SJSA1 (cell line): ENCODE data around the gene DUSP22. TPM values are rescaled to one million over a fixed set of nuclear protein-coding genes. Genes with fewer than 3 reads are reported as not detected.

Experiments
- DNase-seq, 2 experiments: peaks; one replicate each; pipeline ENCODE4 v3.0.0-alpha.2; 2015 to 2020; ENCODE audit warnings: low spot score in 2 of 2, low read depth in 1 of 2
- H3K27ac ChIP-seq: fragments of 250-450 bp; sonication (Bioruptor Pico); 2 replicates; pipeline ENCODE4 v1.5.1; 2020; ENCODE audit warnings: mild to moderate bottlenecking, moderate library complexity
- H3K27me3 ChIP-seq: fragments of 250-450 bp; sonication (Bioruptor Pico); replicated peaks from 2 replicates; pipeline ENCODE4 v1.5.1; 2020; ENCODE audit warnings: mild to moderate bottlenecking, moderate library complexity
- H3K36me3 ChIP-seq: fragments of 250-450 bp; sonication (Bioruptor Pico); 2 replicates; pipeline ENCODE4 v1.5.1; 2020; ENCODE audit warnings: mild to moderate bottlenecking
- H3K4me1 ChIP-seq: fragments of 250-450 bp; sonication (Bioruptor Pico); replicated peaks from 2 replicates; pipeline ENCODE4 v1.6.1; 2021; ENCODE audit warnings: mild to moderate bottlenecking
- H3K4me3 ChIP-seq: fragments of 250-450 bp; sonication (Bioruptor Pico); 2 replicates; pipeline ENCODE4 v1.5.1; 2020; ENCODE audit warnings: mild to moderate bottlenecking
- H3K9me3 ChIP-seq: fragments of 250-450 bp; sonication (Bioruptor Pico); replicated peaks from 2 replicates; pipeline ENCODE4 v1.5.1; 2020; ENCODE audit warnings: mild to moderate bottlenecking
- total RNA-seq: library from RNA; depleted of rRNA; stranded (reverse); fragments of >200 nt; shearing (Covaris generic); gene quantifications from 2 replicates; pipeline ENCODE4 v1.2.3, GENCODE V29; 2014

The DUSP22 gene
- total RNA-seq, 1 experiment from 2014 or later, result 13.2 TPM

DNA sequence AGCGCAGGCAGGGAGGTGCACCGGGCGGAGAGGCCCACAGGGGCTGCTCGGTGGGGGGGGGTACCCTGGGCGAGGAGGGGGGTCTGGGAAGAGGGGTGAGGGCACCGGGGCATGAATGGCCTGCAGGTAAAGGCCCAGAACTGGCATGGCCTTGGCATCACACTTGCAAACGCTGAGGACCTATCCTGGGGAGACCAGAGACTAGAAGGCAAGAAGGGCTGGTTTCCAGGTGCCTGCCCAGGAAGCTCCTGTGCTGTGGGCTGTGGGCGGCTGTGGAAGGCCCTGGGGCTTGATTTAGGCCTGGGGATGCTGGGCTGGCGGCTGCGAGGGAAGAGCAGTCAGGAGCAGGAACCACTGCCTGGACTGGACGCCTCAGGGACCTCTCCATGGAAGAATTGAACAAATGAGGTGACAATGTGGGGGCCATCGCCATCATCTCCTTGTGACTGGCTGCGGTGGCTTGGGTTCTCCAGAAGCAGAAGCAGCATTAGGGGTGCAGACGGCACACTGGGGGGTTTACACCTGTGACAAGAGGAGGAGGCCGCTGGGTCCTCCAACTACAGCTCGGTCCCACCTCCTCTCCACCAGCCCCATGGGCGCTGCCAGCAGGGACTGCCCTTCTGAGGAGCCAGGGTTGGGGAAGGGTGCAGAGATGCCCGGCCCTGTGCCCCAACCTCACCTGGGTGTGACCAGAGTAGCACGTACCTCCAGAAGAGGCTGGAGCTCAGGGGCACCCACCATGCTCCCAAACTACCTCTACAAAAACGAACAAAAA, 67.2 kb downstream of the DUSP22 start:
- DNase-seq, result no peak
- no peak overlapping the region for H3K27ac ChIP-seq
- H3K4me1 ChIP-seq, result no peaks in the 10 kb centered on the region
- H3K27me3 ChIP-seq, result peaks cover 6% of the 10 kb centered on the region
- no peak overlapping the region for H3K4me3 ChIP-seq
- no peaks in the 10 kb centered on the region for H3K36me3 ChIP-seq
- 0 out of 2 replicates have a peak, but pooled peaks cover 4% of the 10 kb centered on the region for H3K9me3 ChIP-seq

DNA sequence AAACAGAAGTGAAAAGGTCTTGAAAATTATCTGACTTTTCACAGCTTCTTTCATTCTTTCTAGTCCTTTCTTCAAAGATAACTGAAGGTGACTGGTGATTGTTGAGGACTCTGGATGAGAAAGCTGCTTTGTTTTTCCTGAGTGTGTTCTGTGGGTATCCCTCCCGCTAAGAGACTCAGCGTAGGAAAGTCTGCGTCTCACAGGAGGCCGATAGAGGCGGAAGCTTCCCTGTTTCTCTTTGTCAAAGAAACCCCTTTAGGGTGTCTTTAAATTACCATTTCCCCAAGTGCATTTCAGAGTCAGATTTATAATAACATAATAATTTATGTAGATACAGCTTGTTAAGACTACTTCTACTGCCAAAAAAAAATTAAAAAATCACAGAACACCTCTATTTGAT, 68.1 kb downstream of the DUSP22 start:
- DNase-seq, result no peak
- no peak overlapping the region for H3K4me3 ChIP-seq
- no peaks in the 10 kb centered on the region for H3K36me3 ChIP-seq
- peaks cover 10% of the 10 kb centered on the region for H3K27me3 ChIP-seq
- no peaks in the 10 kb centered on the region for H3K4me1 ChIP-seq
- 0 out of 2 replicates have a peak, but pooled peaks cover 4% of the 10 kb centered on the region for H3K9me3 ChIP-seq
- H3K27ac ChIP-seq, result no peak overlapping the region

DNA sequence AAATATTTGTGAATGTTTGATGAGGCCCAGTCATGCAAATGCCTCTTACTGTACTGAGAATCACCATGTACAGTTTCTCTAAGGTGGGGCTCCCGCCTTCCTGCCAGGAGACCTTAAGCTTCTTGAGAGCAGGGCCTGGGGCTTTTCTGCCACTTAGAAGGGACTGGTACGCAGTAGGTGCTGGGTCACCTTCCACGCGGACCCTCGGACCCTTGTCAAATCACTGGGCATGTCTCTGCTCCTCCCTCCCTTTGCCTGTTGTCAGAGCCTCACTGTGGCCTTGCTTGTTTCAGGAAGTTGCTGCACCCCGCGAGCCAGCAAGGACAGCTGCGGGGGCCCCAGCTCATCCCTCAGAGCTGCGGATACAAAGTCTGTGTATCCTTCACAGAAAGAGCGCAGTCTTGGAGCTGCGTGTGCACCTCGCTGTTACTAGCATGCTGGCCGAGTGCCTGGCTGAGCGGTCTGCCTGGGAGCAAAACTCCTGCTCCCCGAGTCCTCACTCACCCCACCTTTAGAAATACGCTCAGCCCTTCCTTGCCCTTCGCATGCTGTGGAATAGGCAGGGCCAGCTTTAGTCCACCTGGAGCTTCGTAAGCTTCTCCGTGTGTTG, 68.6 kb downstream of the DUSP22 start:
- peaks cover 14% of the 10 kb centered on the region for H3K27me3 ChIP-seq
- H3K27ac ChIP-seq, result no peak overlapping the region
- no peak for DNase-seq
- H3K4me3 ChIP-seq, result no peak overlapping the region
- H3K36me3 ChIP-seq, result no peaks in the 10 kb centered on the region
- no peaks in the 10 kb centered on the region for H3K4me1 ChIP-seq
- H3K9me3 ChIP-seq, result 0 out of 2 replicates have a peak, but pooled peaks cover 4% of the 10 kb centered on the region

DNA sequence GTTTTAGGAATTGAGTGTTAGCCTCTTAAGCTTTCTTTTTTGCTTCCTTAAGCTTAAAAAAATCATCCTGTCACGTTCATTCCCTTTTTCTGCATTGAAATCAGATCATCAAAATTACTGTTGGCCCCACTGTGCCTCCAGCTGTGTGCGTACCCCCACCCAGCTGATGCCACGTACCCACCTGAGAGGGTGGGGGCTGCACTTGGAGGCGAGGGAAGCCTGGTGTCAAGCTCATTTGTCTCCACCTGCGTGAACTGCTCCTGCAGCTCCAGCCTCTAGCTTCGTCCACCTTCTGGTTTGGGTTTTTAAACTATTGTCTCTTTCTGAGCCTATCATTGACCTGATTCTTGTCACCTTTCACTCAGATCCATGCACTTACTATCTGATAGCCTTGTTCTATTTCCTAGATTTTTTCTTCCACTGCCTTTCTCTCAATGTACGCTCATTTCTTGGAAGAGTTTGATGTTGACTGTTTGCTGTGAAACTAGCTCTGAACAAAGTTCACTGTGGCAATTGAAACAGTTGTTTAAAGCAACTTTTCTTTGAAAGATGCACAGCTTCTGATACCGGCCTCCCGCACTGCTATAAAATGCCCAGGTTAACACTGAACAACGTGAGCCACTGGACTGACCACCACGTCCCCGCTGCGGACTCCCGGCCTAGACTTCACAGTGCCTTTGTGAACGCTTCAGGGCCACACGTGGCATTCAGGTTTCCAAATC, 69.3 kb downstream of the DUSP22 start:
- Histone ChIP-seq H3K27ac (no peak overlapping the region), H3K36me3 (no peaks in the 10 kb centered on the region), H3K4me3 (no peak overlapping the region), H3K9me3 (0 out of 2 replicates have a peak, but pooled peaks cover 4% of the 10 kb centered on the region), H3K4me1 (no peaks in the 10 kb centered on the region), H3K27me3 (peaks cover 21% of the 10 kb centered on the region)
- no peak for DNase-seq

GRCh38 chr6:362231-362923, 70.1 kb downstream of the DUSP22 start:
- DNase-seq, result no peak
- H3K4me1 ChIP-seq, result no peaks in the 10 kb centered on the region
- H3K36me3 ChIP-seq, result no peaks in the 10 kb centered on the region
- no peak overlapping the region for H3K27ac ChIP-seq
- 0 out of 2 replicates have a peak, but pooled peaks cover 4% of the 10 kb centered on the region for H3K9me3 ChIP-seq
- peaks cover 29% of the 10 kb centered on the region for H3K27me3 ChIP-seq
- H3K4me3 ChIP-seq, result no peak overlapping the region

DNA sequence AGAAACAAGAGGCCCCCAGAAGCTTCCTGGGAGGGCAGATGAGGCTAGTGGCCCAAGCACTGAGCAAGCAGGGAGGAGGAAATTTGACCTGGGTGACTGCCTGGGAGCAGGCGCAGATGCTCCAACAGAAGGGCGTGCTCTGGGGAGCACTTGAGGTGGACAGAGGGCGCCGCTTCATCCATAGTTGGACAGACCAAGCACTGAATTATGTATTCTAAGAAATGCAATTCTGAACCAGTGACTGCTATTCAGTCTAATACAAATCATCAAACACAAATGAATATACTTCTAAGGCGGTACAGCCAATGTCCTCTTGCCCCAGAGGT, 70.6 kb downstream of the DUSP22 start:
- DNase-seq, result no peak
- Histone ChIP-seq H3K27ac (no peak overlapping the region), H3K9me3 (0 out of 2 replicates have a peak, but pooled peaks cover 4% of the 10 kb centered on the region), H3K4me1 (no peaks in the 10 kb centered on the region), H3K27me3 (peaks cover 29% of the 10 kb centered on the region), H3K36me3 (no peaks in the 10 kb centered on the region), H3K4me3 (no peak overlapping the region)

DNA sequence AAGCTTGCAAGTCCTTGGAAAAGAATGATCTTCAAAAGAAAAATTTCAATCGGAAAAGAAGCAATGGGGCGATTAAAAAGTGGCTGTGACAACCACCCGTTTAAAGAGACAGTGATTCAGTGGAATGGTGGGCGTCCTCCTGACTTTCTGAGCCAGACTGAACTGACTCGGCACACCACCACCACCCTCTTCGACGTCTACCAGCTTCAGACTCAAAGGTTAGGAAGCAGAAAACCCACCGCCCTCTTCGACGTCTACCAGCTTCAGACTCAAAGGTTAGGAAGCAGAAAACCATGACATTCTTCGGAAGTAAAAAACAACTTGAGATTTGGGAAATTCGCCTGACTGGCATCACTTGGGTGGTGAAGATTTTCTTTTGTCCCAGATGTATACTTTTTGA, 71.0 kb downstream of the DUSP22 start:
- 0 out of 2 replicates have a peak, but pooled peaks cover 4% of the 10 kb centered on the region for H3K9me3 ChIP-seq
- no peak overlapping the region for H3K27ac ChIP-seq
- no peak overlapping the region for H3K4me3 ChIP-seq
- peaks cover 29% of the 10 kb centered on the region for H3K27me3 ChIP-seq
- DNase-seq, result no peak
- H3K36me3 ChIP-seq, result no peaks in the 10 kb centered on the region
- H3K4me1 ChIP-seq, result no peaks in the 10 kb centered on the region

DNA sequence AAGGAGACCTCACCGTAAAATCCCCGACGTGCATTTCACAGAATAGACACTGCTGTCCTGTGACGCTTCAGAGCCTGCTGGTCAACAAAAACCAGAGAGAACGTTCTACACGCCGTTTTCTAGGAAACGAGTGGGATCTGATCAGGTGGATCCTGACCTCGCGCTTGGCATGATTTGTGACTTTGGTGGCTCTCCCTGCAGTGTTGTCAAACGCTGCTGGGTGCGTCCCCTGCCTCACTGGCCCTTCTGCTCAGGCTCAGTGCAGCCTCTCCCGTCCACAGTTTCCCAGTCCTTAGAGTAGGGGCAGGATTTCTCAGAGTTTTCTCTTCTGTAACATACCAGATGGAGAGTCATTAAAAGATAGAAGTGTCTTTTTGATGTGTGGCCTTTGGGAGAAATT, 71.6 kb downstream of the DUSP22 start:
- Histone ChIP-seq H3K27ac (no peak overlapping the region), H3K4me1 (no peaks in the 10 kb centered on the region), H3K36me3 (no peaks in the 10 kb centered on the region), H3K9me3 (0 out of 2 replicates have a peak, but pooled peaks cover 4% of the 10 kb centered on the region), H3K4me3 (no peak overlapping the region), H3K27me3 (peaks cover 31% of the 10 kb centered on the region)
- DNase-seq, result no peak

GRCh38 chr6:364609-365540, 72.6 kb downstream of the DUSP22 start:
- no peak overlapping the region for H3K4me3 ChIP-seq
- no peaks in the 10 kb centered on the region for H3K36me3 ChIP-seq
- no peak for DNase-seq
- peaks cover 31% of the 10 kb centered on the region for H3K27me3 ChIP-seq
- H3K4me1 ChIP-seq, result no peaks in the 10 kb centered on the region
- H3K9me3 ChIP-seq, result 0 out of 2 replicates have a peak, but pooled peaks cover 4% of the 10 kb centered on the region
- no peak overlapping the region for H3K27ac ChIP-seq

- H3K9me3 ChIP-seq, result 0 out of 2 replicates have a peak, but pooled peaks cover 4% of the 10 kb centered on the region
- H3K4me3 ChIP-seq, result no peak overlapping the region
- H3K27me3 ChIP-seq, result peaks cover 31% of the 10 kb centered on the region
- no peaks in the 10 kb centered on the region for H3K4me1 ChIP-seq
- no peak overlapping the region for H3K27ac ChIP-seq
- H3K36me3 ChIP-seq, result no peaks in the 10 kb centered on the region
- DNase-seq, result no peak
Measured at GRCh38 chr6:365835-366234, 73.5 kb downstream of the DUSP22 start.

GRCh38 chr6:366389-367297, 74.4 kb downstream of the DUSP22 start:
- Histone ChIP-seq H3K27me3 (peaks cover 31% of the 10 kb centered on the region), H3K4me1 (no peaks in the 10 kb centered on the region), H3K36me3 (no peaks in the 10 kb centered on the region), H3K27ac (no peak overlapping the region), H3K4me3 (no peak overlapping the region), H3K9me3 (0 out of 2 replicates have a peak, but pooled peaks cover 4% of the 10 kb centered on the region)
- DNase-seq, result no peak

DNA sequence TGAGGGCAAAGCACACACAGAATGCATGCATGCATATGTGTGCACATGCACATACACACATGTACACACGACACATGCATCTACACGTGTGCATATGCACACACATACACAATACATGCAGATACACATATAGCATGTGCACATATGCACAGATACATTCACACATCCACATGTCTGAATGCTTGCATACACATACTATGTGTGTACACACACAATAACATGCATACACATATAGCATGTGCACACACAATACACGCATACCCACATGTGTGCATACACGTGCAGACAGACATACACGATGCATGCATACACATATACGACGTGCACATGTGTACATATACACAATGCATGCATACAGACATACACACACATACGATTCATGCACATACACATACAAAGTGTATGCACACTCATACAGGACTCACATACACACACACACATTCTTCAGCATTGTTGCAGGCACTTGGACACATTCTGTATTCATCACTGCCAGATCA, 75.1 kb downstream of the DUSP22 start:
- Histone ChIP-seq H3K27me3 (peaks cover 33% of the 10 kb centered on the region), H3K4me1 (no peaks in the 10 kb centered on the region), H3K9me3 (0 out of 2 replicates have a peak, but pooled peaks cover 4% of the 10 kb centered on the region), H3K27ac (no peak overlapping the region), H3K36me3 (no peaks in the 10 kb centered on the region), H3K4me3 (no peak overlapping the region)
- DNase-seq, result no peak
